HG03097 (cell line): ENCODE data around the gene HSPB7.
"Not testable (repeated sequence)": the region's sequence is repeated elsewhere in the genome, so short reads cannot be mapped to it uniquely, and the experiment has no call there.

ENCODE experiments used
- ATAC-seq: cut with Tn5 transposase; IDR thresholded peaks from one replicate; pipeline ENCODE4 v1.9.1; 2021; ENCODE audit not compliant: unreplicated experiment, low FRiP score

Gene HSPB7

DNA sequence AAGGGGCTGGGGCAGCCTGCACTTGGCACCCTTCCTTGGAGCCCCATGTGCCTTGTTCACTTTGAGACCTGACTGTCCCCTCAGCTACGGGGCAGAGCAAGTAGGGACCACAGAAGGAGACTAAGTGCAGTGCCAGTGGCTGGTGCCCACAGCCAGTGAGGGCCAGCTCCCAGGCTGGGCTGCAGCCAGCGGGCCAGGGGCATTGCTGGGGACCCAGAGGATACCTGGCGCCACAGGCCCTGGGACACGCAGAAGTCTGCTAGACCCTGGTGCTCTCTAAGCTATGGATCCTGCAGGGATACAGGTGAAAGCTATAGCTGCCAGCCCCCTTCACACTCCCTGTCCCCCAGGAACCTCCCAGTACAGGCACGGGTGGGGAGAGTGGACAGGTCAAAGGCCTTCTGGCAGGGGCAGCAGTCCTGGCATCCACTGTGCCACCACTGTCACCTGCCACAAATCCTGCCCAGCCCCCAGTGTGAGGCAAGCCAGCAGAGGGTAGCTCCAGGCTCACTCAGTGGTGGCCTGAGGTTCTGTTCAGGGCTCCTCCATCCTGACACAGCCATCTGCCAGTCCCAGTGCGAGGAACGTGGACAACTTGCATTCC is 5.3 kb upstream of the HSPB7 start:
- no peak for ATAC-seq

DNA sequence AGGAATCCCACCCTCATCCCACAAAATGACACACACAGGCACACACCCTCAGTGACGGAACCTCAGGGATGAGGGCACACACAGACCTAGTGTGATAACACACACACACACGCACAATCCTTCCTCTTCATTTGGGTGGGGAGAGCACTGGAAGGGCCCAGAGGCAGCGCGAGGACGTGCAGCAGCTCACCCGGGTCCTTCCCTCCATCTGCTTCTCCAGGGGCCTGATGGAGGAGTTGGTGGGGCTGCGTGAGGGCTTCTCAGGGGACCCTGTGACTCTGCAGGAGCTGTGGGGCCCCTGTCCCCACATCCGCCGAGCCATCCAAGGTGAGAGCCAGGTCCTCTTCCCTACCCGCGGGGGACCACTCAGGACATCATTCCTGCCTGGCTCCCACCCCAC is 4.5 kb upstream of the HSPB7 start:
- ATAC-seq: no peak

DNA sequence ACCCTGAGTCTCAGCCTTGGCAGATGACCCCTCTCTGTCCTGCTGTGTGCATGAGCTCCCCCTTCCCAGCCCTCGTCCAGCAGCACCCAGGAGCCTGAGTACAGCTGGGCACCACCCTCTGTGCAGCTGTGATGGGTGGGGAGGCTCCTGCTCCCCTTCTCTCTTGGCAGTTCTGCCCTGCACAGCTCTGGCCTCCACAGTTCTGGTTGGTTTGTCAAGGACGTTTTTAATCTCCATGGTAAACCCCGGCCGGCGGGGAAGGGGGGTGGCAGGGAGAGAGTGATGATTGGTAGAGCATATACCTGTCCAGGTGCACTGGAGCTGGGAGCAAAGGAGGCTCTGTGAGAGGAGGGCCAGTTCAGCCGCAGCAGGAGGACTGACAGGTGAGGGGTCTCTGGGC is 3.8 kb upstream of the HSPB7 start, which contains the start of gene CLCNKA:
TSS of gene CLCNKA (plus strand) at position 356 of the 400 bp plus-strand sequence. CDS start 584 bp downstream, outside the sequence.
- no peak for ATAC-seq

DNA sequence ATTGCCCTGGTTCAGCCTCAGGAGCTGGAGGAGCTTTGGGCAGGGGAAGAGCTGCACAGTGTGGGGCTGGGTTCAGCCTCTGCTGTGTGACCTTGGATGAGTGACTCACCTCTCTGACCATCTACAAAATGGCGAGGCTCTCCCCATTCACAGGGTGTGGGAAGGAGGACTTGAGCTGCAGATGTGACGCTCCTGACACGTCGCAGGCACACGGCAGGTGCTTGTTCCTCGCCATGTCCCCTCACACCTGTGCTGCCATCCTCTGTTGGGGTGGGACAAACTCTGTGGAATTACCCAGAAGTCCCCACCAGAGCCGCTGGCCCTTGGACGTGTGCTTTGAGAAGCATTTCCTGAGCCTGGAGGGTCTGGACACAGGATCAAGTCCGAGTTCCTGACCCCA is 3.0 kb upstream of the HSPB7 start:
- ATAC-seq: not testable (repeated sequence)

DNA sequence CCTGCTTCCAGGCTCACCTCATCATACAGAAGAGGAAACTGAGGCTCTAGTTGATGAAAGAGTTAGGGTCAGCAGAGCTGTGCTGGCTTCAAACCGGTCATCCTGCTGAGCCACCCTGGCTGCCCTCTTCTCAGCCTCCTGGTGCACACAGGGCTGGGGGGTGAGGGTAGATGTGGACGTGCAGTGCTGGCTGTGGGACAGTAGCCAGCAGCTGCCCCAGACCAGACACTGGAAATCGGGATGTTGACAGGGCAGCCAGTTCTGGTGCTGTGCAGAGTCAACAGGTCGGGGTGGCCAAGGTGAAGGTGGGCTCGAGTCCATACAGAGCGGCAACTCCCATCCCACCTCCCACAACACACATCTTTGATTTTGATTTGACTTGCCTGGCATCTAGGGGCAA is 2.5 kb upstream of the HSPB7 start:
- no peak for ATAC-seq

DNA sequence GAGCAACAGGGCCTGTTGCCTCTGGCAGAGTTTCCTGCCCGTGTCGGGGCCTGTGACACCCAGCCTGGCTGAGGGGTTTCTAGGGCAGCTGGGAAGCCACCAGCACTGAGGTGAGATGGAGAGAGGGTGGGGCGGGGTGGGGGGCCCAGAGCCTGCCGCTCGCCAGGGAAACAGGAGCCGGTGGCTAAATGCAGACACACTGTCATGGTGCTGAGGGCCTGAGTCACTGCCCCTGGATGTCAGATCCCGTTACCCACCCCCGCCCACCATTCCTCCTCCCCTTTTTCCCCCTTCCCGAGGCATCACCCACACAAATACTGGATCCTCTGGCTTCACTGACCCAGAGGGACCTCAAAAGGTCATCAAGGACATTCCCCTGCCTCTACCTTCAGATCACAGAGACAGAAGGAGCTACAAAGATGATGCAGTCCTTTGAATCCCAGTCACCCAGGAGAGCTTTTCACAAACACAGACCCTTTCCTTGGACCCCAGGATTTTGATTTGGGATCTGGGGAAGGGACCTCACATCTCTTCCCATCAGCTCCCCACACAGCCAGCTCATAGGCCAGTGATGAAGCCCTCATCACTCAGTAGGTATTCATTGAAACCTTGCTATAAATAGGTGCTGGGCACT is 1.9 kb upstream of the HSPB7 start:
- ATAC-seq: no peak

DNA sequence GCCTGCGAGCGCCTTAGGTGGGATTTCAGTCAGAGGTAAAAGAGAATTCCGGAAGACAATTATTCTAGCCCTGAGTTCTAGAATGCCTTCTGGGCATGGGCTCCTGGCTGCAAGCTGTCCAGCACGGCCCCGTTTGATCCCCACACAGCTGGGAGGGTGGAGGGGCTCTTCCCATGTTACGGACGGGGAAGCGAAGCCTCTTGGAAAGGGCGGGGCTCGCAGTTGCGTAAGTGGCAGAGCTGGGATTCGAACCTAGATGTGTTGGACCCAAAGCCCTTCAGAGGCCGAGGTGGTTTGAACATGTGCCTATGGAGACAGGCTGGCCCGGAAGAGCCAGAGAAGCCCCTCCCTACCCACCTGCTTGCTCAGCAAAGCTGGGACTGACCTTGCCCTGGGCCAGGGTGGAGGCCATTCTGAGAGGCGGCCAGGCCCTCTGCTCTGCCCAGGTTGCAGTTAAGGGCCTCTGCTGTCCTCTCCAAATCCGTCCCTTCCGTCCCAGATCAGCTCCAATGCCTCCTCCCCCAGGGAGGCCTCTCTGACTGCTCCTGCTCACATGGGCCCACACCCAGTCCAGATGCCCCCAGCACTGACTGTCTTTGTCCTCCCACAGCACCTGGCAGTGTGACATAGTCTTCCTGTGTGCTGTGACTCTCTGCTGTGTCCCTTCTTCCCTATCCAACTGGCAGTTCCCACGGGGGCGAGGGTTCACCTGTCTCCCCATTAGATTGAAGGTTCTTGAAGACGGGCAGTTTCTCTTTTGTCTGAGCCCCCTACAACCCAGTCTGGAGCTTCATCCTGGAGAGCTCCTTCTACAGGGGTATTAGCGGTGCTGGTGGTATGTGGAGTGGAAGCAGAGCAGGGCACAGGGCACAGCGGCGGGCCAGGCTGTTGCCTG is 1.2 kb upstream of the HSPB7 start:
- ATAC-seq: no peak

DNA sequence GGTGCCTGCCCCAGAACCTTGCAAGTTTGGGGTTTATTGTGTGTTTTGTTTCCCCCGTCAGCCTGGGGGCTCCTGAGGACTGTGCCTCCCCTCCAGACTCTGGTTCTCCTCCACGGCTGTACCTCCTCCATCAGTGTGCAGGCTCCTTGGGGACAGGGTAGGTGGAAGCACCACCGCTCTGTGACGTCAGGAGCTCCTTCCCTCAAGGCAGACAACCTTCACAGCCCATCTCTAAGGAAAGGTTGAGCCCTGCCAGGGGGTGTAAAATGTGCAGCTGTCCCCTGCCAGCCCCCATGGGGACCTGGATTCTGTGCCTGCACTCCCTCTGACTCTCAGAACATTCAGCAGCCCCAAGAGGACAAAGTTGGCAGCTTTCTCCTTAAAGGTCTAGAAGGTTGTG is 465 bp upstream of the HSPB7 start:
- ATAC-seq: no peak

DNA sequence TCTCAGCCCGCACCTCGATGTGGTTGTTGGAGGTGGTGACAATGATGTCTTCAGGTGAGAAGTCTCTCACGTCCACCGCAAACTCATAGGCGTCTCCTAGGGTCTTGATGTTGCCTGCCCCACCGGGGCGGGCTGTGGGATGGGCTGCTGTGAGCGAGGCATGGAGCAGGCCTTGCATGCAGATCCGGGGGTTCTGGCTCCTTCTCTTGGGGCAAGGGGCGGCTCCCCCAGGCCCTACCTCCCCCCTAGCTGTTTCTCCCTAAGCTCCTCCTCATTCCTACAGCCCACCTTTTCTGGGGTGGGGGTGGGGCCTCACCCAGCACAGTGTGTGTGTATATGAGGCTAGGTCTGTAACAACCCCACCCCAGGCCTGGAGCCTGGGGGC is 775 bp downstream of the HSPB7 start:
- ATAC-seq: no peak

DNA sequence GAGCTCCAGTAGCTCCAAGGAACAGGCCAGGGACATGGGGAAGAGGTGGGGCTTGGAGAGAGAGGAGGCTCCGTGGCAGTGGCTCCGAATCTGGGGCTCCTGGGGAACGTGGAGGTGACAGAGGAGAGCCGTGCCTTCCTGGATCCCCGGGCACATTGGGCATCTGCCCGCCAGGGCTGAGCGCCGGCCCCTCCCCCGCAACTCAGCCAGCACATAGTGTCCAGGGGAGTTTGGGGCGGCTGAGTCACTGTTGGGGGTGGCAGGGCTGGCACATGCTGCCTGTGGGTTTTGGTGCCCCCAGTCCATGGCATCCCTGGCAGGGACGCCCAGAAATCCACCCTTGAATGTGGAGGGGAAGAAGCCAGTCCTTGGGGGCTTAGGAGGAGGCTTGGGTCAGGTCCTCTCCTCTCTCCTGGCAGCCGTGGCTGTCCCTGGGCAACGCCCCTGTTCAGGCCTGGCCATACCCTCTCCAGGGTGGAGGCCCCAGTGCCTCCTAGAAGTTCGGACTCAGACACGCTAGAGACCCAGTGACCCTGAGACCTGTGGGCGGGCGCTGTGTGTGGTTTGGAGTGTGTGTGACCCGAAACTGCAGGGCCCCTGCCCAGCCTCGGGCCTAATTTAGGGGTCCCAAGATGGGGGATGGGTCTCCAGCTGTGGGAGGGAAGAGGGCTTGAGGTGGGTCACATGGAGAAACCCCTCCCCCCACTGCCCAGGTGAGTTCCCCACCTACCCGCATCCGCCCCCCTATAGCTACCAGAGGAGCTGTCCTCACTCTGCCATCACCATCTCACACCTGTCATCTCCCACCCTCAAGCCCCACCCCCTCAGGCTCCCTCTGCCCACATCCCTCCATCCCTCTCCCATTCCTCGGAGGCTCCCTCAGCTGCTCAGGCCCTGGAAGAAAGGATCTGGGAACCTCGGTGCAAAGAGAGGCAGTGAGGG is 1.6 kb downstream of the HSPB7 start:
- no peak for ATAC-seq

DNA sequence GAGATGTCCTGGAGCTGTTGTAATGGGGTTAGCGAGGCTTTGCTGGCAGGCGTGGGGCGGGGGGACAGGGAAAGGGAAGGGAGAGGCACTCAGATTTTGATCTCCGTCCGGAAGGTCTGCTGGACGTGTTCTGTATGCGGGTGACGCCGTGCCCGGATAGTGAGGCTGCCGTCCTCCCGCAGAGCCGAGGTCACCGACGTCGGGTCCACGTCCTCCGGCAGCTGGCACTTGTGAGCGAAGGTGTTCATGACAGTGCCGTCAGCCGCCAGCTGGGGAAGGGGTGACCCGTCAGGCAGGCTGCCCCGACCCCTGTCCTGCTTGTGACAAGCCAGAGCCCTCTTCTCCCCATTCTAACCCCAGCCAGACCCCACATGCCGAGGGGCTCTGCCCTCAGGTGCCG is 2.4 kb downstream of the HSPB7 start:
- no peak for ATAC-seq

DNA sequence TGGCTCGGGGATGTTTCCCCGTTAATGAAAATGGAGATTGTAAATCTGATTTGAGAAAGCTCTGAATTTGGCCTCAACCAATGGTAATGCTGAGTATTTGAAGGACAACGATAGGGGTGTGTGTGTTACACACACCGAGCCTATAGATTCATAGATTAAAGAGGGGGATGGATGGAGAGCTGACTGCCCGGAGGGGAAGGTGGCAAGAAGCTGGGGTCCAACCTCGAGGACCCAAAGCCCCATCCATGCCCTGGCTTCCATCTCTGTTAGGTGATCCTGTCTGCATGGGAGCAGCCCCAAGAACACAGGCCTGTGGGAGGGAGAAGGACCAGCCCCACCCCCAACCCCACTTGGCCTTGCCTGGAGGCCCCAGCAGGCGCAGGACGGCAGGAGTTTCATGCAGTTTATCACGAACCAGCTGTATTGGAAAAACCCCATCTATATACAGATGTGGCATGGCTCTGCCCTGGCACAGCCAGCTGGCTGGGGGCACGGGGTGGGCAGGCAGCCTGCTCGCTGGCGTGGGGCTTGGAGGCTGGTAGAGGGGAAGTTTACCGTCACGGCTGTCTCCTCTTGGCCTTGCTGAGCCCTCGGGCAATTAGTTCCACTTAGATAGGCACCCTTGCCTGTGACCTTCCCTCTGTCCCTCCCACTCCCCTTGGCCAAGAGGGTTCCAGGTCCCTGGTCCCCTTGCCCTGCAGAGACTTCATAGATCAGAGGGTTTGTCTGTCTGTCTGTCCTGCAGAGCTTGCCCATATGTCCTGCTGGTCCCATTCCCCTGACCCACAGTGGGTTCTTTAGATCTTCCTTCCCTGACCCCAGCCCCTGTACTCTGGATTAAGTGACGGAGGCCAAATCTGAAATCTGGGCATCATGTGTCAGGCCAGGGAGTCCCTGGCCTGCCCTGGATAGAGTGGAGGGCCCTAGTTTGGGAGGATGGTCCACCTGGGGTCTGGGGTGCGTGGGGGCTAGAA is 3.0 kb downstream of the HSPB7 start:
- no peak for ATAC-seq

DNA sequence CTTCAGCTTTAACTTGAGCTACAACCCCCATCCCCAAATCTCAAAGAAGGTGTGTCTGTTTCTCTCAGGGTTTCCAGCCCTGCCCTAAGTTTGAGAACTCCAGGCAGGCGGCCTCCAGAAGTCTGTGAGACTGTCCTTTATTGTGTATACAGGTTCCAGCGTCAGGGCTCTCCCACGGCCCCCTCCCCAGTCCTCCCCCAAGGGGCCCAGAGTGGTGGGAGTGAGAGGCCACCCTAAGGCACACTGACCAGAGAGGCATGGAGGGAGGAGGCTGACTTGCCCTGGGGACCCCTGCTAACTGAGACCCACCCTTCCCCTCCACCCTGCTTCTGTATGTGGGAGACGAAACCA is 4.0 kb downstream of the HSPB7 start:
- ATAC-seq: no peak

DNA sequence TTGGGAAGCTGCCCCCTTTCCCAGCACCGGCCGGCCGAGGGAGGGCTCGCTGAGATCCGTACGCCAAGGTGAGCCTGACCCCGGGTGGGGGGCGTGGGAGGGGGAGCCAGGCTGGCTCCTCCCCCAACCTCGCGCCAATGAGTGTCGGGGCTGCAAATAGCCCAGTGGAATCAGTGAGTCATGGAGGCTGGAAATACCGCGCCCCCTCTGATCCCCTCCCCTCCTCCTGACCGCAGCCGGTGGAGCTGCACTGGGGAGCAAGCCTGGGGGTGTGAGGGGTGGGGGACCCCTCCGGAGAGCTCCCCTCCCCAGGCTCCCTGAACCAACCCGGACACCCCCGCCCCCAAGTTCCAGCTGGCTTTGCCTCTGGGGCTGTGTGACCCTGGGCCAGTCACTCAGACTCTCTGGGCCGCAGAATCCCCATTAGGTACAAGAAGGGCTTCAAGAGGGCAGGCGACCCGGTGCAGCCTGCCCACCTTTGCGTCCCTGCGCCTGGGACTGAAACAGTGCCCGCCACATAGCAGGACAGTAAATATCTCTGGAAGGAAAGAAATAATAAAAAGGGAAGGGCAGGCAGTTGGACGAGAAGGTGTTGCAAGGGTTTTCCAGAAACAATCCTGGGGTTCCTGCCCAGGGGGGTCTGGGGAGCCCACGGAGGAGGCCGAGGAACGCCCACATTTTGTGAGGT is 4.5 kb downstream of the HSPB7 start:
- no peak for ATAC-seq

DNA sequence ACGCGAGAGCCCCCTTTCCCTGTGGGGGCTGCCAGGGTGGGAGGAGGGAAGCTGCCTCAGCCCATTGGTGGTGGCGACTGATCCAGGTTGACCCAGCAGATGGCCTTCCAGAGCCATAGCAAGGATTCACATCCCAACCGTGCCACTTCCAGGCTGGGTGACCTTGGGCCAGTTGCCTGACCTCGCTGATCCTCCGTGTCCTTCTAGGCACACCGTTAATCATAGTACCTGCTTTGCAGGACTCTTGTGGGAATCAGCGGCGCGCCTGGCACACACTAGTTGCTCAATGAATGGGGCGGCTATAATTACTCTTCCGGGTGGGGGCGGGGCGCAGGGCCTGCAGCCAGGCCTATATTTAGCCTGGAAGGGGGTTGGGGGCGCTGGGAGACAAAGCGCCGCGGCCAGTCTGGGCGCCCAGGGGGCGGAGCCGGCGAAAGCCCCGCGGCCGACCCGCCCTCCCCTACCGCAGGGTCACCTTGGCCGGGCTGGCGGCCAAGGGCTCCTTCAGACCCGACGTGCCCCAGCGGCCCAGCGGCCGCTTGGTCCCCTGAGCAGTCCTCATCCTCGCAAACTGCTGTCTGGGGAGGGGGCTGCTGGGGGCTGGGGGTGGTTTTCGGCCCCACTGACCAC is 5.1 kb downstream of the HSPB7 start:
- ATAC-seq: no peak

DNA sequence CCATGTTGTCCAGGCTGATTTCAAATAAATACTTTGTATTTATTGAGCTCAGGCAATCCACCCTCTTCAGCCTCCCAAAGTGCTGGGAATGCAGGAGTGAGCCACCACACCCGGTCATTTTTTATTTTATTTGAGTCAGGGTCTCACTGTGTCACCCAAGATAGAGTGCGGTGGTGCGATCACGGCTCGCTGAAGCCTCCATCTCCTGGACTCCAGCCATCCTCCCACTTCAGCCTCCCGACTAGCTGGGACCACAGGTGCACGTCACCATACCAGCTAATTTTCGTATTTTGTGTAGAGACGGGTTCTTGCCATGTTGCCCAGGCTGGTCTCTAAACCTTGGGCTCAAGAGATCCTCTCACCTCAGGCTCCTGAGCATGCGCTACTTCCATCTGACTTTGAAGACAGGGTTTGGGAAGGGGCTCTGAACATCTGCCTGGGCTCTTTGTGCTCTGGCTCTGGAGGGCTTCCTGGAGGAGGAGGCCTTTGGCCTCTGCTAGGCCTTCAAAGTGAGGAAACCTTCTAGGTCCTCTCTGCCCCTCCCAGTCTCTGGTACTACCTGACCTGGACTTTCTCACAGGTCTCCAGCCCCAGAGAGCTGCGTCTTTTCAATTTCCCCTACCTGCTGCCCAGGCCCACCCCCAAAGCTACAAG is 5.8 kb downstream of the HSPB7 start:
- ATAC-seq: no peak

DNA sequence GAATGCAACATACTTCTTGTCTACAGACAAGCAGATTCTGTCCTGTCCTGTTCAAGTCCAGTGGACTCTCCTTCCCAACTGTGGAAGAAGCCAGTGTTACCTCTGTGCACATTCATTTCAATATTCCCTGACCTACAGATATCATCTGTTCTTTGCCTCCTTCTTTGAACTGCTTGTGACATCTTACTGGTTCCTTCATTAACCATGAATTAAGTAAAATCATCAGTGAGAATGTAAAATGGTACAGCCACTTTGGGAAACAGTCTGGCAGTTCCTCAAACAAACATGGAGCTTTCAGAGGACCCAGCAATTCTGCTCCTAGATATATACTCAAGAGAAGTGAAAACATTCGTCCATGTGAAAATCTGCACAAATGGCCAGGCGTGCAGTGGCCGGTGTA is 7.0 kb downstream of the HSPB7 start:
- ATAC-seq: no peak

DNA sequence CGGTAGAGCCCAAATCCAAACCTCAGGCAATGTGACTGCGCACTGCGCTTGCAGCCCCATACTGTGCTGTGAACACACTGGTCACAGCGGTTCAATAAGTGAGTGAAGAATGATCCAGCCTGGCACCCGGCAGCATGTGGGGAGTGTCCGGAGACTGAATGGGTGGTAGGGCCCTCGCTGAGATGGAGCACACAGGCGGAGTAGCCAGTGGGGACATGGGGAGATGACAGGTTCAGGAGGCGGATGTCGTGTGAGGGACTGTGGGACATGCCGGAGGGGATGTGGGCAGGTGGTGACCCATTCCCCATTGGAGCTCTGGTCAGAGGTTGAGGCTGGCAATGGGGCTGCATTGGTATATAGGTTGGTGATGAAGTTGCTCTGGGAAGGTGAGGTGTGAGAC is 8.2 kb downstream of the HSPB7 start:
- no peak for ATAC-seq
